NCI-H2196 treated with DMSO at 0.1 percent for 48 hours (cell line): Measurements from ENCODE around the gene NGLY1.

ENCODE experiments used
- DNase-seq: peaks from one replicate; lab custom pipeline; 2025; ENCODE audit not compliant: unreplicated experiment; lab: John Stamatoyannopoulos, UW

Gene NGLY1

GRCh38 chr3:25782938-25783660 is at the start of gene NGLY1:
TSS of gene NGLY1 (minus strand) at chr3:25783443. CDS start at chr3:25783390, 53 bp downstream.
- DNase-seq, result peak; percentile 24

GRCh38 chr3:25831578-25831977 is 48.3 kb upstream of the NGLY1 start:
- no peak for DNase-seq

GRCh38 chr3:25830373-25831280 is 47.4 kb upstream of the NGLY1 start:
- no peak for DNase-seq

- no peak for DNase-seq
Measured at GRCh38 chr3:25826510-25826909, 43.3 kb upstream of the NGLY1 start.

GRCh38 chr3:25823314-25823713 is 40.1 kb upstream of the NGLY1 start:
- DNase-seq, result no peak

- no peak for DNase-seq
Measured at GRCh38 chr3:25821746-25822573, 38.7 kb upstream of the NGLY1 start.

GRCh38 chr3:25820816-25821486 is 37.7 kb upstream of the NGLY1 start:
- no peak for DNase-seq

- no peak for DNase-seq
Measured at GRCh38 chr3:25820366-25820765, 37.1 kb upstream of the NGLY1 start.

GRCh38 chr3:25818335-25818734 is 35.1 kb upstream of the NGLY1 start:
- DNase-seq, result no peak

- no peak for DNase-seq
Measured at GRCh38 chr3:25817638-25818037, 34.4 kb upstream of the NGLY1 start.

- DNase-seq, result no peak
Measured at GRCh38 chr3:25817107-25817506, 33.9 kb upstream of the NGLY1 start.

GRCh38 chr3:25812644-25813043 is 29.4 kb upstream of the NGLY1 start:
- DNase-seq, result no peak

- no peak for DNase-seq
Measured at GRCh38 chr3:25804676-25805075, 21.4 kb upstream of the NGLY1 start.

- DNase-seq, result no peak
Measured at GRCh38 chr3:25803833-25804232, 20.6 kb upstream of the NGLY1 start.

GRCh38 chr3:25801786-25802185 is 18.5 kb upstream of the NGLY1 start:
- DNase-seq, result no peak

GRCh38 chr3:25789596-25790556 is 6.6 kb upstream of the NGLY1 start, which contains the start of gene OXSM:
TSS of gene OXSM (plus strand) at chr3:25790090. CDS start at chr3:25791021, 931 bp downstream.
- peak; percentile 5 for DNase-seq

- no peak for DNase-seq
Measured at GRCh38 chr3:25789209-25789595, 6.0 kb upstream of the NGLY1 start.

- DNase-seq, result no peak
Measured at GRCh38 chr3:25787689-25788088, 4.4 kb upstream of the NGLY1 start.

GRCh38 chr3:25785826-25786225 is 2.6 kb upstream of the NGLY1 start:
- no peak for DNase-seq

GRCh38 chr3:25784971-25785370 is 1.7 kb upstream of the NGLY1 start:
- no peak for DNase-seq
